ENCODE measurements around the gene HRH2. TPM values are rescaled to one million over a fixed set of nuclear protein-coding genes. Genes with fewer than 3 reads are reported as not detected.
"Not testable (repeated sequence)": the region's sequence is repeated elsewhere in the genome, so short reads cannot be mapped to it uniquely, and the experiment has no call there.

Gene HRH2
- total and polyA plus RNA-seq, 3 experiments from 2014 or later = 1.3 to 29.6 (median 28.9) TPM

GRCh38 chr5:175752826-175753535 is 95.1 kb downstream of the HRH2 start:
- ChIA-PET CTCF (no interaction called here), POLR2A (no interaction called here)
- H3K9me3 ChIP-seq (ENCODE audit: low read length) = no peaks in the 10 kb centered on the region
- DNase-seq = no peak
- no peak overlapping the region for H3K27ac ChIP-seq (ENCODE audit: low read depth, low read length)
- H3K4me1 ChIP-seq (ENCODE audit: insufficient read depth, low read length) = no peaks in the 10 kb centered on the region
- Mint-ChIP-seq H3K4me3 (no peak overlapping the region), H3K27ac (no peak overlapping the region), H3K36me3 (peaks cover 0 to 3% (median 0%) of the 10 kb centered on the region in 3 donors), H3K27me3 (peaks cover 34 to 73% of the 10 kb centered on the region in 2 donors), H3K9me3 (peaks cover 0 to 2% (median 0%) of the 10 kb centered on the region in 5 donors), H3K4me1 (no peaks in the 10 kb centered on the region)
- H3K36me3 ChIP-seq (ENCODE audit: insufficient read depth, low read length) = no peaks in the 10 kb centered on the region
- no peaks in the 10 kb centered on the region for H3K27me3 ChIP-seq (ENCODE audit: insufficient read depth, low read length, poor library complexity, severe bottlenecking)
- H3K4me3 ChIP-seq (ENCODE audit: low read length) = no peak overlapping the region

GRCh38 chr5:175753536-175754402 is 95.9 kb downstream of the HRH2 start:
- CTCF ChIA-PET = no interaction called here
- DNase-seq = no peak

GRCh38 chr5:175759991-175760390 is 102.1 kb downstream of the HRH2 start:
- DNase-seq; H3K4me1 ChIP-seq (ENCODE audit: insufficient read depth, low read length); H3K36me3 ChIP-seq (ENCODE audit: insufficient read depth, low read length); H3K4me3 ChIP-seq (ENCODE audit: low read length); H3K9me3 ChIP-seq (ENCODE audit: low read length); H3K27ac Mint-ChIP-seq; H3K4me1 Mint-ChIP-seq; H3K9me3 Mint-ChIP-seq; H3K4me3 Mint-ChIP-seq; H3K27me3 ChIP-seq (ENCODE audit: insufficient read depth, low read length, poor library complexity, severe bottlenecking); POLR2A ChIA-PET; CTCF ChIA-PET; H3K27ac ChIP-seq (ENCODE audit: low read depth, low read length): not testable (repeated sequence)
- H3K27me3 Mint-ChIP-seq = peaks cover 31 to 54% of the 10 kb centered on the region in 2 donors
- peaks cover 0 to 18% (median 0%) of the 10 kb centered on the region in 3 donors for H3K36me3 Mint-ChIP-seq

More at GRCh38 chr5:175753536-175754402, 95.9 kb downstream of the HRH2 start:
- Mint-ChIP-seq H3K4me3 (no peak overlapping the region), H3K9me3 (peaks cover 0 to 2% (median 0%) of the 10 kb centered on the region in 5 donors), H3K36me3 (peaks cover 0 to 3% (median 0%) of the 10 kb centered on the region in 3 donors), H3K27ac (peak overlapping the region in 1 of 8 donors; percentile 29), H3K27me3 (peaks cover 34 to 77% of the 10 kb centered on the region in 2 donors), H3K4me1 (no peaks in the 10 kb centered on the region)
- Histone ChIP-seq H3K27ac (ENCODE audit: low read depth, low read length) (no peak overlapping the region), H3K36me3 (ENCODE audit: insufficient read depth, low read length) (no peaks in the 10 kb centered on the region), H3K9me3 (ENCODE audit: low read length) (no peaks in the 10 kb centered on the region), H3K4me3 (ENCODE audit: low read length) (no peak overlapping the region), H3K27me3 (ENCODE audit: insufficient read depth, low read length, poor library complexity, severe bottlenecking) (no peaks in the 10 kb centered on the region), H3K4me1 (ENCODE audit: insufficient read depth, low read length) (no peaks in the 10 kb centered on the region)
- POLR2A ChIA-PET = no interaction called here

Other genes with a start within 250 kb of the HRH2 start
- gene DRD1, start 213.9 kb upstream of the HRH2 start, total RNA-seq = not detected
- not detected for gene DRD1, start 213.9 kb upstream of the HRH2 start, polyA plus RNA-seq
- gene SFXN1, start 179.5 kb upstream of the HRH2 start, total RNA-seq = 100 to 1,000 TPM; 359 to 366 TPM
- gene SFXN1, start 179.5 kb upstream of the HRH2 start, polyA plus RNA-seq = 68.1 TPM
- not detected for gene CPLX2, start 213.5 kb downstream of the HRH2 start, total RNA-seq
- not detected for gene CPLX2, start 213.5 kb downstream of the HRH2 start, polyA plus RNA-seq

All from CD8-positive, alpha-beta memory T cell (primary cell).